HepG2 (cell line): ENCODE data around the gene EPB41L3. TPM values are rescaled to one million over a fixed set of nuclear protein-coding genes. Genes with fewer than 3 reads are reported as not detected.

Experiments
- ATAC-seq: fragments of 200-7000 bp; cut with Tn5 transposase; 3 replicates; pipeline ENCODE4 v1.9.1; 2020; ENCODE audit warnings: mild to moderate bottlenecking, moderate library complexity
- BruUV-seq: library from RNA; stranded (reverse); fragments of 400-500 nt; replicated peaks from 2 replicates; lab custom pipeline; 2021; lab: Mats Ljungman, UMichigan
- CTCF ChIA-PET: fragments of 300-600 bp; formaldehyde crosslinking; extraction: SDS; loops from one replicate; lab custom pipeline; 2021; ENCODE audit warnings: low total read pairs, inconsistent platforms, low intra/inter-chr PET ratio; lab: Yijun Ruan, JAX
- POLR2A ChIA-PET: fragments of 350-600 bp; sonication (Branson Sonifier 250); formaldehyde crosslinking; loops from one replicate; lab custom pipeline; 2020; ENCODE audit warnings: antibody characterized with exemption, inconsistent platforms; lab: Yijun Ruan, JAX
- DNase-seq: peaks from one replicate; pipeline ENCODE4 v3.0.0-alpha.2; 2015; ENCODE audit warnings: low spot score
- FAIRE-seq: peaks from 3 replicates; lab custom pipeline; 2011; peaks lifted over from hg19 to GRCh38; lab: Jason Lieb, UNC
- H2AFZ ChIP-seq: one replicate; pipeline ENCODE4 v1.6.1; 2011; ENCODE audit warnings: low read length, inconsistent platforms
- H3K27ac ChIP-seq: fragments of 300-600 bp; 3 replicates; pipeline ENCODE4 v1.8.0; 2011; ENCODE audit warnings: mixed run types, mild to moderate bottlenecking, mixed read lengths, low read length, inconsistent platforms; ENCODE audit not compliant: insufficient read depth; ENCODE audit errors: extremely low read length
- H3K27me3 ChIP-seq, 2 experiments: fragments of 200-600 bp in 1 of 2; 2 replicates in 1 of 2; 3 replicates in 1 of 2; pipeline versions ENCODE4 v1.6.0 to v1.8.0; 2011; ENCODE audit warnings: low read length in 2 of 2, mild to moderate bottlenecking in 2 of 2, moderate library complexity in 2 of 2, inconsistent platforms in 1 of 2; ENCODE audit not compliant: insufficient read depth in 2 of 2, control insufficient read depth in 1 of 2
- H3K36me3 ChIP-seq, 2 experiments: fragments of 200-600 bp in 1 of 2; replicated peaks in 1 of 2; 2 replicates in 1 of 2; 3 replicates in 1 of 2; pipeline versions ENCODE4 v1.5.1 to v1.8.0; 2011; ENCODE audit warnings: low read length in 2 of 2, inconsistent platforms in 1 of 2; ENCODE audit not compliant: insufficient read depth in 2 of 2, control insufficient read depth in 1 of 2
- H3K4me1 ChIP-seq: 2 replicates; pipeline ENCODE4 v1.5.1; 2012; ENCODE audit warnings: low read length, inconsistent platforms; ENCODE audit not compliant: insufficient read depth
- H3K4me2 ChIP-seq: 2 replicates; pipeline ENCODE4 v1.6.0; 2011; ENCODE audit warnings: low read depth, low read length, inconsistent platforms
- H3K4me3 ChIP-seq, 3 experiments: fragments of 200-600 bp in 1 of 3; sonication (generic), shearing (Covaris generic) in 1 of 3; replicated peaks in 1 of 3; 2 replicates each; pipeline ENCODE4 v1.5.1; 2011 to 2016; ENCODE audit warnings: low read length in 3 of 3, inconsistent platforms in 2 of 3, low read depth in 2 of 3, mild to moderate bottlenecking in 2 of 3, control low read depth in 1 of 3, mixed read lengths in 1 of 3; ENCODE audit not compliant: insufficient read depth in 1 of 3
- H3K79me2 ChIP-seq: one replicate; pipeline ENCODE4 v1.6.1; 2011; ENCODE audit warnings: low read length, inconsistent platforms; ENCODE audit not compliant: insufficient read depth
- H3K9ac ChIP-seq: 2 replicates; pipeline ENCODE4 v1.6.0; 2011; ENCODE audit warnings: mild to moderate bottlenecking, low read depth, low read length, inconsistent platforms; ENCODE audit not compliant: insufficient read depth
- H3K9me3 ChIP-seq: 2 replicates; pipeline ENCODE4 v1.5.1; 2012; ENCODE audit warnings: mild to moderate bottlenecking, low read length
- H4K20me1 ChIP-seq: 2 replicates; pipeline ENCODE4 v1.6.0; 2011; ENCODE audit warnings: inconsistent platforms, mild to moderate bottlenecking, low read length, moderate library complexity; ENCODE audit not compliant: insufficient read depth
- CHD4 ChIP-seq: fragments of 200-600 bp; sonication (generic); IDR thresholded peaks from 2 replicates; pipeline ENCODE4 v1.7.0; 2017; ENCODE audit warnings: mild to moderate bottlenecking, low read length, borderline replicate concordance
- CREBL2 ChIP-seq: sonication (generic); formaldehyde crosslinking; IDR thresholded peaks from 2 replicates; pipeline ENCODE4 v1.8.1; 2023; ENCODE audit warnings: missing genetic modification reagents, mild to moderate bottlenecking, borderline replicate concordance
- EZH2 ChIP-seq: conservative IDR thresholded peaks from 2 replicates; pipeline ENCODE4 v1.6.1; 2012; ENCODE audit warnings: mild to moderate bottlenecking, low read depth, low read length, moderate library complexity
- ISX ChIP-seq: sonication (generic); formaldehyde crosslinking; conservative IDR thresholded peaks from 2 replicates; pipeline ENCODE4 v1.5.0; 2020; ENCODE audit warnings: missing genetic modification reagents
- KAT2B ChIP-seq: fragments of 150-350 bp; IDR thresholded peaks from 2 replicates; pipeline ENCODE4 v1.6.1; 2014; ENCODE audit warnings: low read depth, low read length, borderline replicate concordance
- KAT8 ChIP-seq: IDR thresholded peaks from 2 replicates; pipeline ENCODE4 v1.6.1; 2016; ENCODE audit warnings: missing genetic modification reagents, missing compliant biosample characterization
- MLX ChIP-seq: IDR thresholded peaks from 2 replicates; pipeline ENCODE4 v1.6.1; 2016
- MTA1 ChIP-seq: sonication (generic); formaldehyde crosslinking; IDR thresholded peaks from 2 replicates; pipeline ENCODE4 v1.4.0; 2020; ENCODE audit warnings: missing genetic modification reagents, mild to moderate bottlenecking, borderline replicate concordance
- NR1H2 ChIP-seq: sonication (generic); formaldehyde crosslinking; IDR thresholded peaks from 2 replicates; pipeline ENCODE4 v1.8.1; 2022; ENCODE audit warnings: low read depth, missing genetic modification reagents, borderline replicate concordance
- PHF20 ChIP-seq: sonication (generic); formaldehyde crosslinking; IDR thresholded peaks from 2 replicates; pipeline ENCODE4 v1.5.0; 2020; ENCODE audit warnings: mild to moderate bottlenecking, missing genetic modification reagents
- RFXANK ChIP-seq: IDR thresholded peaks from 2 replicates; pipeline ENCODE4 v1.6.1; 2016
- SUZ12 ChIP-seq: fragments of 150-350 bp; IDR thresholded peaks from 2 replicates; pipeline ENCODE4 v1.6.1; 2014; ENCODE audit warnings: low read depth, low read length
- TAF1 ChIP-seq: sonication (generic); formaldehyde crosslinking; IDR thresholded peaks from 2 replicates; pipeline ENCODE4 v1.4.0; 2020; ENCODE audit warnings: missing genetic modification reagents
- TAF15 ChIP-seq: fragments of 200-400 bp; formaldehyde crosslinking; IDR thresholded peaks from one replicate; pipeline ENCODE4 v1.6.1; 2018; ENCODE audit warnings: mild to moderate bottlenecking, low read depth, low read length; ENCODE audit not compliant: poor library complexity, severe bottlenecking
- ZFYVE20 ChIP-seq: sonication (generic); formaldehyde crosslinking; IDR thresholded peaks from 2 replicates; pipeline ENCODE4 v1.8.0; 2023; ENCODE audit warnings: low read depth, mild to moderate bottlenecking, moderate library complexity, missing genetic modification reagents, borderline replicate concordance
- ZMYM3 ChIP-seq: sonication (generic); formaldehyde crosslinking; IDR thresholded peaks from 2 replicates; pipeline ENCODE4 v1.5.1; 2020; ENCODE audit warnings: mild to moderate bottlenecking, missing genetic modification reagents
- ZNF292 ChIP-seq: sonication (generic); formaldehyde crosslinking; IDR thresholded peaks from 2 replicates; pipeline ENCODE4 v1.8.1; 2022; ENCODE audit warnings: mild to moderate bottlenecking, low read depth, missing genetic modification reagents, borderline replicate concordance
- ZNF354B ChIP-seq: sonication (generic); formaldehyde crosslinking; IDR thresholded peaks from 2 replicates; pipeline ENCODE4 v1.8.0; 2022; ENCODE audit warnings: mild to moderate bottlenecking, missing genetic modification reagents
- ZNF501 ChIP-seq: sonication (generic); formaldehyde crosslinking; IDR thresholded peaks from 2 replicates; pipeline ENCODE4 v1.5.1; 2020; ENCODE audit warnings: mild to moderate bottlenecking, moderate library complexity, missing genetic modification reagents
- ZNF746 ChIP-seq: sonication (generic); formaldehyde crosslinking; IDR thresholded peaks from 2 replicates; pipeline ENCODE4 v1.8.0; 2022; ENCODE audit warnings: mild to moderate bottlenecking, missing genetic modification reagents
- ZNF879 ChIP-seq: sonication (generic); formaldehyde crosslinking; IDR thresholded peaks from 2 replicates; pipeline ENCODE4 v1.8.1; 2023; ENCODE audit warnings: missing genetic modification reagents
- WGBS: methylation state at CpG from one replicate; pipeline ENCODE4 v1.1.6; 2017; ENCODE audit warnings: low lambda C conversion rate; 5-methylcytosine and 5-hydroxymethylcytosine counted together
- in situ Hi-C: cut with HindIII; loops from 2 replicates; pipeline ENCODE4 v1.10.0; 2017; ENCODE audit warnings: low pct_unique_long_range_greater_than_20kb; ENCODE audit not compliant: extremely low pct_ligation_motif_present
- intact Hi-C: fragments of 100-400 bp; cut with micrococcal nuclease; formaldehyde crosslinking; loops from one replicate; pipeline ENCODE4 v1.10.0; 2022; ENCODE audit not compliant: unreplicated experiment
- polyA plus RNA-seq, 8 experiments: library from polyadenylated mRNA; depleted of rRNA in 3 of 8; stranded (reverse) in 7 of 8; unstranded in 1 of 8; fragments of >200 nt; fragmentation: Illumina TruSeq in 4 of 8; extraction: Trizol in 4 of 8; gene quantifications; 2 replicates each; pipeline versions ENCODE4 v1.2.1 to v1.2.3, GENCODE V29; 2011 to 2016; ENCODE audit warnings: low read depth in 4 of 8, missing spikeins in 1 of 8, mixed read lengths in 1 of 8; ENCODE audit not compliant: insufficient read depth in 1 of 8
- total RNA-seq, 5 experiments: library from RNA; depleted of rRNA; stranded (reverse); fragments of >200 nt; fragmentation: Illumina TruSeq; extraction: Trizol; gene quantifications; 2 replicates each; pipeline ENCODE4 v1.2.3, GENCODE V29; 2016; ENCODE audit warnings: low read depth in 1 of 5

Gene EPB41L3
- total and polyA plus RNA-seq, 2 of the 13 experiments (the other 11 are each of a cell fraction or from before 2014, with no cell fraction given) = not detected

- no peak for TF ChIP-seq ZNF354B (CRISPR knock-in tag)
- no peak for TF ChIP-seq ZFYVE20 (CRISPR knock-in tag)
- Histone ChIP-seq H2AFZ (no peak overlapping the region), H3K36me3 (no peaks in the 10 kb centered on the region), H3K27ac (no peak overlapping the region), H3K4me3 (no peak overlapping the region), H3K27me3 (peaks cover 0 to 17% of the 10 kb centered on the region in 2 experiments; a peak in 1 of 5 replicates), H4K20me1 (no peaks in the 10 kb centered on the region), H3K9ac (no peak overlapping the region), H3K9me3 (no peaks in the 10 kb centered on the region), H3K4me2 (no peak overlapping the region), H3K4me1 (no peaks in the 10 kb centered on the region), H3K79me2 (no peaks in the 10 kb centered on the region)
- no TSS peak for BruUV-seq
- no peak for DNase-seq
- intact Hi-C loops (no loop called here), in situ Hi-C loops (no loop called here)
- POLR2A ChIA-PET = no interaction called here
- CTCF ChIA-PET = no interaction called here
- under 1% methylated on average over 10 of the region's 10 CpGs for WGBS
- ATAC-seq = no peak
- no peak for FAIRE-seq
Measured at GRCh38 chr18:5518179-5518770, 25.5 kb downstream of the EPB41L3 start.

GRCh38 chr18:5516841-5517240 lies 27.0 kb downstream of the EPB41L3 start:
- no peak overlapping the region for H3K27ac ChIP-seq
- peaks cover 0 to 17% of the 10 kb centered on the region in 2 experiments; a peak in 1 of 5 replicates for H3K27me3 ChIP-seq
- no peaks in the 10 kb centered on the region for H3K9me3 ChIP-seq
- no peak overlapping the region for H2AFZ ChIP-seq
- in situ Hi-C loops (no loop called here), intact Hi-C loops (no loop called here)
- H3K36me3 ChIP-seq = no peaks in the 10 kb centered on the region
- no peak overlapping the region for H3K4me3 ChIP-seq
- H4K20me1 ChIP-seq = no peaks in the 10 kb centered on the region
- 14% methylated on average over 6 of the region's 6 CpGs for WGBS
- no peak overlapping the region for H3K4me2 ChIP-seq
- no TSS peak for BruUV-seq
- H3K79me2 ChIP-seq = no peaks in the 10 kb centered on the region
- H3K9ac ChIP-seq = no peak overlapping the region
- H3K4me1 ChIP-seq = no peaks in the 10 kb centered on the region
- DNase-seq = no peak
- ATAC-seq = no peak
- no peak for FAIRE-seq
- CTCF ChIA-PET = no interaction called here
- POLR2A ChIA-PET = no interaction called here
- TF ChIP-seq PHF20 (CRISPR knock-in tag) (no peak), MLX (CRISPR knock-in tag) (no peak), ZNF501 (CRISPR knock-in tag) (no peak), RFXANK (no peak), TAF1 (no peak), ZNF879 (no peak), CREBL2 (CRISPR knock-in tag) (no peak), KAT8 (CRISPR knock-in tag) (no peak), TAF15 (no peak), NR1H2 (CRISPR knock-in tag) (no peak), ZMYM3 (CRISPR knock-in tag) (no peak), MTA1 (CRISPR knock-in tag) (no peak), EZH2 (no peak), ZNF292 (no peak), ZNF746 (CRISPR knock-in tag) (no peak), KAT2B (no peak), CHD4 (no peak), ISX (CRISPR knock-in tag) (no peak), SUZ12 (no peak)
